A673 (cell line): ENCODE data around the gene THSD8.

Source experiments
- EZH2 ChIP-seq: fragments of 200-600 bp; sonication (generic); IDR thresholded peaks from 2 replicates; pipeline ENCODE4 v1.6.1; 2017; ENCODE audit warnings: borderline replicate concordance, low read depth, mild to moderate bottlenecking, mixed read lengths, antibody characterized with exemption, low read length; ENCODE audit not compliant: poor library complexity, severe bottlenecking
- TF ChIP-seq, protein P1 (sequence below): fragments of 300-800, 200-600 bp; sonication (generic); conservative IDR thresholded peaks from 2 replicates; pipeline ENCODE4 v1.5.1; 2017; ENCODE audit warnings: low read depth, mild to moderate bottlenecking, antibody characterized with exemption, low read length, moderate library complexity, mixed read lengths

GRCh38 chr19:12806242-12807081 lies 4.6 kb downstream of the THSD8 start, which contains the start of gene RNASEH2A:
- TF ChIP-seq, protein P1, sequence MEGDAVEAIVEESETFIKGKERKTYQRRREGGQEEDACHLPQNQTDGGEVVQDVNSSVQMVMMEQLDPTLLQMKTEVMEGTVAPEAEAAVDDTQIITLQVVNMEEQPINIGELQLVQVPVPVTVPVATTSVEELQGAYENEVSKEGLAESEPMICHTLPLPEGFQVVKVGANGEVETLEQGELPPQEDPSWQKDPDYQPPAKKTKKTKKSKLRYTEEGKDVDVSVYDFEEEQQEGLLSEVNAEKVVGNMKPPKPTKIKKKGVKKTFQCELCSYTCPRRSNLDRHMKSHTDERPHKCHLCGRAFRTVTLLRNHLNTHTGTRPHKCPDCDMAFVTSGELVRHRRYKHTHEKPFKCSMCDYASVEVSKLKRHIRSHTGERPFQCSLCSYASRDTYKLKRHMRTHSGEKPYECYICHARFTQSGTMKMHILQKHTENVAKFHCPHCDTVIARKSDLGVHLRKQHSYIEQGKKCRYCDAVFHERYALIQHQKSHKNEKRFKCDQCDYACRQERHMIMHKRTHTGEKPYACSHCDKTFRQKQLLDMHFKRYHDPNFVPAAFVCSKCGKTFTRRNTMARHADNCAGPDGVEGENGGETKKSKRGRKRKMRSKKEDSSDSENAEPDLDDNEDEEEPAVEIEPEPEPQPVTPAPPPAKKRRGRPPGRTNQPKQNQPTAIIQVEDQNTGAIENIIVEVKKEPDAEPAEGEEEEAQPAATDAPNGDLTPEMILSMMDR, result no peak
- no peak for TF ChIP-seq EZH2
